Measurements from ENCODE around the gene KLF2. TPM values are rescaled to one million over a fixed set of nuclear protein-coding genes. Genes with fewer than 3 reads are reported as not detected.

KLF2 gene
- total RNA-seq, 2 experiments from 2014 or later = 410 to 423 TPM

- Mint-ChIP-seq H3K9me3 (no peaks in the 10 kb centered on the region), H3K27ac (peak overlapping the region; percentile 97), H3K4me3 (peak overlapping the region; percentile 99), H3K27me3 (peaks cover 8% of the 10 kb centered on the region), H3K36me3 (ENCODE audit: low read depth) (peaks cover 48% of the 10 kb centered on the region), H3K4me1 (peaks cover 59% of the 10 kb centered on the region)
- CTCF ChIA-PET = interaction anchor here (0.7 to 6.1 kb wide), 14 partner anchors 8 to 84 kb away, joined by 3 to 113 read pairs (median 24); no protein-coding TSS in a partner anchor
- POLR2A ChIA-PET = interaction anchor here (0.9 to 29.2 kb wide), 14 partner anchors 12 to 329 kb away, joined by 3 to 3221 read pairs (median 11); partner anchors contain the start of genes FAM32A, HSH2D and TPM4
- DNase-seq = peak; percentile 61
Observed at GRCh38 chr19:16330806-16331690, 6.4 kb downstream of the KLF2 start.

DNA sequence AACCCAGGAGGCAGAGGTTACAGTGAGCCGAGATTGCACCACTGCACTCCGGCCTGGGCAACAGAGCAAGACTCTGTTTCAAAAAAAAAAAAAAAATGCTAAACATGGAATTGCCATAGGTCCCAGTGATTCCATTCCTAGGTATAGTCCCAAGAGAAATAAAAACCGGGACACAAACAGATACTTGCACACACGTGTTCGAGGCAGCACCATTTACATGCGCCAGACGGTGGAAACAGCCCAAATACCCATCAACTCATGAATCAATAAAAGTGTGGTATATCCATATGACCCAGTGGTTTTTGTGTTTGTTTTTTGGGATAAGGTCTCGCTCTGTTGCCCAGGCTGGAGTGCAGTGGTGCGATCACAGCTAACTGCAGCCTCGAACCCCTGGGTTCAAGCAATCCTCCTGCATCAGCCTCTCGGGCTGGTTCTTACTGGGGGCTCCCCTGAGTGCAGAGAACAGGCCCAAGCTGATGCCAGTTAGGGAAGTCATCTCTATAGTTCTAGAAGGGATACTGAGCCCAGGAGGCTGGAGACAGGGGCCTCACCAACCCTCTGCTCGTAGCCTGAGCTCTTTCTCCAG lies 8.5 kb downstream of the KLF2 start:
- POLR2A ChIA-PET = interaction anchor here (29.2 kb wide), 1 partner anchor 34 kb away, joined by 3221 read pairs; no protein-coding TSS in a partner anchor
- Mint-ChIP-seq H3K4me1 (peaks cover 64% of the 10 kb centered on the region), H3K36me3 (ENCODE audit: low read depth) (peaks cover 27% of the 10 kb centered on the region), H3K27me3 (peaks cover 4% of the 10 kb centered on the region), H3K27ac (no peak overlapping the region), H3K9me3 (no peaks in the 10 kb centered on the region), H3K4me3 (no peak overlapping the region)
- DNase-seq = no peak
- CTCF ChIA-PET = interaction anchor here (0.8 to 5.5 kb wide), 4 partner anchors 10 to 54 kb away, joined by 3 to 109 read pairs (median 3); no protein-coding TSS in a partner anchor

GRCh38 chr19:16334411-16334810 lies 9.8 kb downstream of the KLF2 start:
- peaks cover 4% of the 10 kb centered on the region for H3K27me3 Mint-ChIP-seq
- no peak overlapping the region for H3K27ac Mint-ChIP-seq
- H3K36me3 Mint-ChIP-seq (ENCODE audit: low read depth) = peaks cover 14% of the 10 kb centered on the region
- POLR2A ChIA-PET = interaction anchor here (1.7 to 29.2 kb wide), 2 partner anchors 10 to 33 kb away, joined by 4 to 3221 read pairs; partner anchors contain the start of gene KLF2
- peaks cover 64% of the 10 kb centered on the region for H3K4me1 Mint-ChIP-seq
- no peak overlapping the region for H3K4me3 Mint-ChIP-seq
- no peak for DNase-seq
- H3K9me3 Mint-ChIP-seq = no peaks in the 10 kb centered on the region
- CTCF ChIA-PET = interaction anchor here (1.1 kb wide), 1 partner anchor 9 kb away, joined by 3 read pairs; no protein-coding TSS in a partner anchor

DNA sequence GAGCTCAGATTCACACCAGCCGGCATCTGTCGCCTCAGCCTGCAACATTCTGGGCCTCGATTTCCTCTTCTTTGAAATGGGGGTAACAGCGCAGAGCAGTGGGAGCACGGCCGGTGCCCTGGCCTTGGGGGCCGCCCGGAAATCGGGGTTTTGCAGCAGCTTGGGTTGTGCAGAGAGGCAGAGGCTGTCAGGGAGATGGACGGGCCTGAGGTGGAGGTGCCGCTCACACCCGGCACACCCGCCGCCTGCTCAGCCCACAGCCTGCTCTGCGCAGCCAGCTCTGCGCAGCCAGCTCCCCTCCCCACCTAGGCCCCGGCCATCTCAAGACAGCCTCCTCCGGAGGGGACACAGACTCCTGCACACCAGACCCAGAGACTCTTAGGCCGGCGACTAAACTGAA lies 10.6 kb downstream of the KLF2 start:
- peaks cover 4% of the 10 kb centered on the region for H3K27me3 Mint-ChIP-seq
- no peaks in the 10 kb centered on the region for H3K9me3 Mint-ChIP-seq
- peaks cover 6% of the 10 kb centered on the region for H3K36me3 Mint-ChIP-seq (ENCODE audit: low read depth)
- H3K4me1 Mint-ChIP-seq = peaks cover 61% of the 10 kb centered on the region
- CTCF ChIA-PET = interaction anchor here (1.5 kb wide), 1 partner anchor 51 kb away, joined by 3 read pairs; no protein-coding TSS in a partner anchor
- POLR2A ChIA-PET = interaction anchor here (1.7 to 29.2 kb wide), 2 partner anchors 11 to 32 kb away, joined by 4 to 3221 read pairs; partner anchors contain the start of gene KLF2
- DNase-seq = no peak
- H3K27ac Mint-ChIP-seq = no peak overlapping the region
- H3K4me3 Mint-ChIP-seq = no peak overlapping the region

- Mint-ChIP-seq H3K4me3 (no peak overlapping the region), H3K27me3 (peaks cover 4% of the 10 kb centered on the region), H3K36me3 (ENCODE audit: low read depth) (peaks cover 7% of the 10 kb centered on the region), H3K27ac (no peak overlapping the region), H3K9me3 (peaks cover 2% of the 10 kb centered on the region), H3K4me1 (peaks cover 60% of the 10 kb centered on the region)
- DNase-seq = no peak
- POLR2A ChIA-PET = interaction anchor here (1.0 to 29.2 kb wide), 2 partner anchors 12 to 31 kb away, joined by 5 to 3221 read pairs; partner anchors contain the start of gene KLF2
- CTCF ChIA-PET = interaction anchor here (1.5 to 4.1 kb wide), 3 partner anchors 33 to 50 kb away, joined by 3 to 34 read pairs (median 34); no protein-coding TSS in a partner anchor
Observed at GRCh38 chr19:16336571-16336970, 11.9 kb downstream of the KLF2 start.

- H3K27me3 Mint-ChIP-seq = peaks cover 4% of the 10 kb centered on the region
- H3K4me1 Mint-ChIP-seq = peaks cover 66% of the 10 kb centered on the region
- DNase-seq = no peak
- H3K36me3 Mint-ChIP-seq (ENCODE audit: low read depth) = peaks cover 11% of the 10 kb centered on the region
- H3K9me3 Mint-ChIP-seq = peaks cover 2% of the 10 kb centered on the region
- peak overlapping the region; percentile 67 for H3K4me3 Mint-ChIP-seq
- ChIA-PET CTCF (interaction anchor here (0.8 to 4.2 kb wide), 7 partner anchors 9 to 91 kb away, joined by 3 to 41 read pairs (median 15); no protein-coding TSS in a partner anchor), POLR2A (interaction anchor here (1.1 to 29.2 kb wide), 7 partner anchors 9 to 75 kb away, joined by 3 to 3221 read pairs (median 4); partner anchors contain the start of gene KLF2)
- H3K27ac Mint-ChIP-seq = peak overlapping the region; percentile 85
Observed at GRCh38 chr19:16337809-16338469, 13.3 kb downstream of the KLF2 start.

DNA sequence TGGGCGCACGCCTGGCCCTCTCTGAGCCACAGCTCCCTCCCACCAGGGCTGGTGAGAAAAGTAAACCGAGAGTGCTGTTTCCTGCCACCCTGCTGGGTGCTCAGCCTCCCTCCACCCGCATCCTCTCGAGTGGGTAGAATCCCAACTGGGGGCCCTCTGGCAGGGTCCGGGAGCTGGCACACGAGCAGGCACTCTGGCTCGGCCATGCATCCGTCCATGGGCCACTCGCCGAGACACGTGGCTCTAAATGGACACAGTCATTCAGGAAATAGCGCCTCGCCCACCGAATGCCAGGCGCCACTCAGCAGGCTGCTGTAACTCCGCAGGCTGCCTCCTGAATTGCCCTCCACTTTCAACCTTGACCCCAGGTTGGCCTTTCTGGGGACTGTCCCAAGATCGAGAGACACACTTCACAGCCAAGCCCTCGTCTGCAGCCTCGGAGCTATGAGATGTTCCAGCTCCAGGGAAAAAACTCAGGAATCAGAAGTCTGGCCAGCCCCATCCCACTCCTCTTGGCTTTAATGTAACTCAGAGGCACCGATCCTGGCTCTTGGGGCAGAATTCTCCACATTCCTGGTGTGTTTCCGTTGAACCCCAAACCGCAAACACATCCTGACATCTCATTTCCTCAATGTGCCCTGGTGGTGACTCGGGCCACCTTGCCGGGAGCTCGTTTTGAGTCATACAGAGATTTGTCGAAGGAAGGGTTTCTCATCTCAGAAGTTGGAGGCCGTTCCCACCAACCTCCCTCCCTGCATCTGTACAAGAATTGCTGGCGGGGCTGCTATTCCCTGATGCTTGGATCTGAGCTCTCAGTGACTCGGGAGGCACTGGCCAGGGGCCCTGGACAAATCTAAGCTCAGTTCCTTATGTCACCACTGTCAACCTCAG lies 14.1 kb downstream of the KLF2 start:
- POLR2A ChIA-PET = interaction anchor here (0.7 to 29.2 kb wide), 16 partner anchors 9 to 501 kb away, joined by 3 to 3221 read pairs (median 4); partner anchors contain the start of genes FAM32A and KLF2
- Mint-ChIP-seq H3K27ac (peak overlapping the region; percentile 85), H3K9me3 (peaks cover 2% of the 10 kb centered on the region), H3K4me1 (peaks cover 70% of the 10 kb centered on the region), H3K27me3 (peaks cover 4% of the 10 kb centered on the region), H3K4me3 (peak overlapping the region; percentile 67), H3K36me3 (ENCODE audit: low read depth) (peaks cover 13% of the 10 kb centered on the region)
- CTCF ChIA-PET = interaction anchor here (0.8 to 4.2 kb wide), 10 partner anchors 9 to 92 kb away, joined by 3 to 41 read pairs (median 10); no protein-coding TSS in a partner anchor
- peak; percentile 83 for DNase-seq

GRCh38 chr19:16339361-16339725 lies 14.7 kb downstream of the KLF2 start:
- ChIA-PET CTCF (interaction anchor here (0.8 to 4.2 kb wide), 9 partner anchors 10 to 92 kb away, joined by 3 to 41 read pairs (median 14); no protein-coding TSS in a partner anchor), POLR2A (interaction anchor here (0.7 to 29.2 kb wide), 14 partner anchors 8 to 269 kb away, joined by 3 to 3221 read pairs (median 4); partner anchors contain the start of genes FAM32A and KLF2)
- no peak for DNase-seq
- H3K9me3 Mint-ChIP-seq = peaks cover 2% of the 10 kb centered on the region
- peak overlapping the region; percentile 67 for H3K4me3 Mint-ChIP-seq
- H3K4me1 Mint-ChIP-seq = peaks cover 67% of the 10 kb centered on the region
- peaks cover 3% of the 10 kb centered on the region for H3K27me3 Mint-ChIP-seq
- peaks cover 11% of the 10 kb centered on the region for H3K36me3 Mint-ChIP-seq (ENCODE audit: low read depth)
- peak overlapping the region; percentile 85 for H3K27ac Mint-ChIP-seq

DNA sequence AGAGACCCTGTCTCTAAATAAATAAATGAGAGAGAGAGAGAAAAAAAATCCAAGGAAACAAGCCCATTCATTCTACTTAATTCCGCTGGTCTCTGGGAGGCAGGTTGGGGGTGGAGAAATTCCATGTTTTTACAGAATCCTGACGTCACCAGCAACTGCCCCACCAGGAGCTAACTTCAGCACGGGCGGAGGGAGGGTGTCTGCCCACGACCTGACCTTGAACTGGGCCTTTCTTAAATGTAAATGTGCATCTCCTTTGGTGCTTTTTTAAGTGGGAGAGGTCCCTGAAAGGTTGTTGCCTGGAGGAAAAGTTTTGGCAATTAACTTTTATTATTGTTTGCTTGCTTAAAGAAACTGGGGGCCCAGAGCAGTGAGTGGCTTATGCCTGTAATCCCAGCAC lies 15.5 kb downstream of the KLF2 start:
- Mint-ChIP-seq H3K9me3 (peaks cover 2% of the 10 kb centered on the region), H3K4me1 (peaks cover 65% of the 10 kb centered on the region), H3K27ac (no peak overlapping the region), H3K4me3 (no peak overlapping the region), H3K27me3 (peaks cover 1% of the 10 kb centered on the region), H3K36me3 (ENCODE audit: low read depth) (peaks cover 9% of the 10 kb centered on the region)
- POLR2A ChIA-PET = interaction anchor here (1.2 to 29.2 kb wide), 4 partner anchors 12 to 154 kb away, joined by 3 to 3221 read pairs (median 214); partner anchors contain the start of genes FAM32A and KLF2
- CTCF ChIA-PET = interaction anchor here (1.2 to 4.2 kb wide), 7 partner anchors 11 to 93 kb away, joined by 6 to 41 read pairs (median 15); no protein-coding TSS in a partner anchor
- no peak for DNase-seq

DNA sequence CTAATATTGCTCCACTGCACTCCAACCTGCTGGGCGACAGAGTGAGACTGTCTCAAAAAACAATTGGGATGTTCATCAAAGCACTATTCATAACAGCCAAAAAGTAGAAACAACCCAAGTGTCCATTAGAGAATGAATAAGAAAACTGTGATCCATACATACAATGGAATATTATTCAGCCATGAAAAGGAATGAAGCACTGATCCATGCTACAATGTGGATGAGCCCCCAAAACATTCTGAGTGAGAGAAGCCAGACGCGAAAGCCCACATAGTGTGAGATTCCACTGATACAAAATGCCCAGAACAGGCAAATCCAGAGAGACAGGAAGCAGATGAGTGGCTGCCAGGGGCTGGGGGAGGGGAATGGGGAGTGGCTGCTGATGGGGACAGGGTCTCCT lies 16.0 kb downstream of the KLF2 start:
- H3K27me3 Mint-ChIP-seq = peaks cover 1% of the 10 kb centered on the region
- peaks cover 69% of the 10 kb centered on the region for H3K4me1 Mint-ChIP-seq
- no peak overlapping the region for H3K4me3 Mint-ChIP-seq
- peaks cover 12% of the 10 kb centered on the region for H3K36me3 Mint-ChIP-seq (ENCODE audit: low read depth)
- CTCF ChIA-PET = interaction anchor here (0.6 to 4.2 kb wide), 3 partner anchors 11 to 27 kb away, joined by 3 to 41 read pairs (median 15); no protein-coding TSS in a partner anchor
- no peak for DNase-seq
- POLR2A ChIA-PET = interaction anchor here (13.0 to 29.2 kb wide), 2 partner anchors 13 to 27 kb away, joined by 423 to 3221 read pairs; partner anchors contain the start of gene KLF2
- H3K9me3 Mint-ChIP-seq = peaks cover 2% of the 10 kb centered on the region
- H3K27ac Mint-ChIP-seq = peak overlapping the region; percentile 65
